Vagina (tissue), 2 donors: ENCODE data around the gene FOXA3. TPM values are rescaled to one million over a fixed set of nuclear protein-coding genes. Genes with fewer than 3 reads are reported as not detected.

Source experiments
- DNase-seq, 2 donors: peaks; one replicate each; pipeline ENCODE4 v3.0.0-alpha.2; 2017; ENCODE audit errors: extremely low spot score in 2 of 2
- H3K27ac ChIP-seq: fragments of 200-600 bp; sonication (generic); one replicate; pipeline ENCODE4 v1.5.1; 2019
- H3K27me3 ChIP-seq: fragments of 200-600 bp; sonication (generic); one replicate; pipeline ENCODE4 v1.5.1; 2019
- H3K36me3 ChIP-seq, 2 donors: fragments of 200-600 bp; sonication (generic); one replicate each; pipeline ENCODE4 v1.5.1; 2017 to 2019
- H3K4me1 ChIP-seq: fragments of 200-600 bp; sonication (generic); one replicate; pipeline ENCODE4 v1.5.1; 2019
- H3K4me3 ChIP-seq, 2 donors: fragments of 200-600 bp; sonication (generic); 1 replicate in 1 of 2; 2 replicates in 1 of 2; pipeline ENCODE4 v1.5.1; 2016 to 2019
- H3K9me3 ChIP-seq: fragments of 200-600 bp; sonication (generic); one replicate; pipeline ENCODE4 v1.5.1; 2019
- CTCF ChIP-seq, 3 experiments: fragments of 450-650 bp in 2 of 3; fragments of 200-600 bp in 1 of 3; sonication (generic) in 1 of 3; IDR thresholded peaks; one replicate each; pipeline ENCODE4 v1.5.1; 2017 to 2019; ENCODE audit warnings: antibody characterized with exemption in 3 of 3, mild to moderate bottlenecking in 2 of 3, moderate library complexity in 2 of 3
- POLR2A ChIP-seq, 2 donors: fragments of 450-650 bp; IDR thresholded peaks; one replicate each; pipeline ENCODE4 v1.6.1; 2017; ENCODE audit warnings: antibody characterized with exemption in 2 of 2, mild to moderate bottlenecking in 2 of 2, moderate library complexity in 2 of 2
- POLR2AphosphoS5 ChIP-seq, 2 donors: sonication (generic); formaldehyde crosslinking; IDR thresholded peaks; one replicate each; pipeline ENCODE4 v1.9.0; 2017; ENCODE audit warnings: antibody characterized with exemption in 2 of 2, mild to moderate bottlenecking in 2 of 2, low read depth in 1 of 2; ENCODE audit not compliant: insufficient read depth in 1 of 2
- intact Hi-C: fragments of 100-400 bp; cut with DNase I; formaldehyde crosslinking; loops from one replicate; pipeline ENCODE4 v1.15.1; 2023
- total RNA-seq: library from RNA; depleted of rRNA; stranded (reverse); fragments of >200 nt; gene quantifications from one replicate; pipeline ENCODE4 v1.2.3, GENCODE V29; 2016

The FOXA3 gene
- total RNA-seq, 1 donor from 2014 or later, result not detected

DNA sequence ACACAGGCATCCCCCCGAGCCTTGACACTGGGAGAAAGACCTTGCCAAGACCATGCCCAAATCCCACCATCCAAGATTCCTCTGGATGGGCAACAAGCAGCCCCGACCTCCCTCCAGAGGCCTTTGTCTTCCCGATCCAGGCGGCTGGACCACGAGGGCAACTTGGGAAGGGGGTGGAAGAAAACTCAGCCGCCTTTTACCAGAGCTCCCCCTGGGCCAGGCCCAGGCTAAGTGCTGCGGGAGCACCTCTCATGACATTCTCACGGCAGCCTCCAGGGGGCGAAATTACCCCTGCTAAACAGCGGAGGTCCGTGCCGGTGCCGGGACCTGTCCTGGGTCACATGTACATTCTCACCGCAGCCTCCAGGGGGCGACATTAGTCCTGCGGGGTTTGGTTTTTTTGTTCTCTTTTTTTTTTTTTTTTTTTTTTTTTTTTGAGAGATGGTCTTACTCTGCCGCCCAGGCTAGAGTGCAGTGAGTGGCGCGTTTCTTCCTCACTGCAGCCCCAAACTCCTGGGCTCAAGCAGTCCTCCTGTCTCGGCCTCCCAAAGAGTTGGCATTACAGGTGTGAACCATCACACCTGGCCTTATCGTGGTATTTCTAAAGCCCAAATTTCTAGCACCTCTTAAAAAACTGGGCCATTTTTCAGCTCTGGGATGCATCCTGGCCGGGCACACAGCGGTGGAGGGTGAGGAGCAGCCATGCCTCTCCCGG lies 47.0 kb upstream of the FOXA3 start:
- H3K36me3 ChIP-seq, result peaks cover 0 to 13% of the 10 kb centered on the region in 2 donors
- intact Hi-C loops, result loop anchor here (10.0 kb wide), 2 partner anchors 68 to 198 kb away; partner anchors contain the start of gene IRF2BP1
- no peaks in the 10 kb centered on the region for H3K9me3 ChIP-seq
- H3K4me3 ChIP-seq, result no peak overlapping the region
- DNase-seq, result peak in 1 of 2 donors; percentile 78
- H3K4me1 ChIP-seq, result peaks cover 18% of the 10 kb centered on the region
- H3K27ac ChIP-seq, result peak overlapping the region; percentile 60
- H3K27me3 ChIP-seq, result no peaks in the 10 kb centered on the region
- peak; percentile 26 to 84 for TF ChIP-seq POLR2AphosphoS5 (IDR thresholded peaks at IDR 0.05; ENCODE audit: insufficient read depth in 1 of 2, low read depth in 1 of 2)
- peak; percentile 90 to 97 (median 94) for TF ChIP-seq CTCF (IDR thresholded peaks at IDR 0.05)
- TF ChIP-seq POLR2A (IDR thresholded peaks at IDR 0.05), result no peak

GRCh38 chr19:45817725-45818301 lies 46.3 kb upstream of the FOXA3 start:
- H3K9me3 ChIP-seq, result no peaks in the 10 kb centered on the region
- no peaks in the 10 kb centered on the region for H3K27me3 ChIP-seq
- H3K36me3 ChIP-seq, result peaks cover 0 to 13% of the 10 kb centered on the region in 2 donors
- H3K4me3 ChIP-seq, result no peak overlapping the region
- no peak overlapping the region for H3K27ac ChIP-seq
- TF ChIP-seq CTCF (IDR thresholded peaks at IDR 0.05) (no peak), POLR2AphosphoS5 (IDR thresholded peaks at IDR 0.05; ENCODE audit: insufficient read depth in 1 of 2, low read depth in 1 of 2) (no peak), POLR2A (IDR thresholded peaks at IDR 0.05) (no peak)
- peak in 1 of 2 donors; percentile 87 for DNase-seq
- intact Hi-C loops, result loop anchor here (10.0 kb wide), 2 partner anchors 67 to 197 kb away; partner anchors contain the start of gene IRF2BP1
- peaks cover 18% of the 10 kb centered on the region for H3K4me1 ChIP-seq

DNA sequence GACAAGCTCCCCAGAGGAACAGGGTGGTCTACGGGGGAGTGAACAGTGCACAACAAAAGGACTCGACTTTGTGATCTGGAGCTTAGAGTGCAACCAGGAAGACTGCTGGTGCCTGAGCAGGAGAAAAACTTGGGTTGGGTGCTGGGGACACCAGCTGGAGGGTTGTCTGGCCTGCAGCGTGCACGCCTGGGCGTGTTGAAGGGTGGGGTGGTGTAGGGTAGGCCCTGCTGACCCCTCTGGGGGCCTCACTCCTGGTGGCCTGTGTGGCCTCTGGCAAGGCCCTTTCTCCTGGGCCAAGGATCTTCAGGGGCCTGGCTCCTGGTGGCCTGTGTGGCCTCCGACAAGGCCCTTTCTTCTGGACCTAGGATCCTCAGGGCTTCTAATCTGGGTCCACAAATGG lies 44.4 kb upstream of the FOXA3 start:
- Histone ChIP-seq H3K27ac (no peak overlapping the region), H3K9me3 (no peaks in the 10 kb centered on the region), H3K36me3 (peaks cover 0 to 18% of the 10 kb centered on the region in 2 donors), H3K27me3 (no peaks in the 10 kb centered on the region), H3K4me1 (peaks cover 18% of the 10 kb centered on the region), H3K4me3 (no peak overlapping the region)
- DNase-seq, result no peak
- no peak for TF ChIP-seq CTCF (IDR thresholded peaks at IDR 0.05)
- no peak for TF ChIP-seq POLR2AphosphoS5 (IDR thresholded peaks at IDR 0.05; ENCODE audit: insufficient read depth in 1 of 2, low read depth in 1 of 2)
- no peak for TF ChIP-seq POLR2A (IDR thresholded peaks at IDR 0.05)
- intact Hi-C loops, result loop anchor here (10.0 kb wide), 2 partner anchors 65 to 195 kb away; partner anchors contain the start of gene IRF2BP1

- H3K36me3 ChIP-seq, result peaks cover 0 to 26% of the 10 kb centered on the region in 2 donors
- H3K4me1 ChIP-seq, result peaks cover 15% of the 10 kb centered on the region
- intact Hi-C loops, result no loop called here
- no peaks in the 10 kb centered on the region for H3K27me3 ChIP-seq
- no peak overlapping the region for H3K4me3 ChIP-seq
- no peak for DNase-seq
- TF ChIP-seq POLR2AphosphoS5 (IDR thresholded peaks at IDR 0.05; ENCODE audit: insufficient read depth in 1 of 2, low read depth in 1 of 2) (no peak), POLR2A (IDR thresholded peaks at IDR 0.05) (no peak)
- H3K9me3 ChIP-seq, result no peaks in the 10 kb centered on the region
- no peak overlapping the region for H3K27ac ChIP-seq
These were observed 43.6 kb upstream of the FOXA3 start for GRCh38 chr19:45820413-45821102.

DNA sequence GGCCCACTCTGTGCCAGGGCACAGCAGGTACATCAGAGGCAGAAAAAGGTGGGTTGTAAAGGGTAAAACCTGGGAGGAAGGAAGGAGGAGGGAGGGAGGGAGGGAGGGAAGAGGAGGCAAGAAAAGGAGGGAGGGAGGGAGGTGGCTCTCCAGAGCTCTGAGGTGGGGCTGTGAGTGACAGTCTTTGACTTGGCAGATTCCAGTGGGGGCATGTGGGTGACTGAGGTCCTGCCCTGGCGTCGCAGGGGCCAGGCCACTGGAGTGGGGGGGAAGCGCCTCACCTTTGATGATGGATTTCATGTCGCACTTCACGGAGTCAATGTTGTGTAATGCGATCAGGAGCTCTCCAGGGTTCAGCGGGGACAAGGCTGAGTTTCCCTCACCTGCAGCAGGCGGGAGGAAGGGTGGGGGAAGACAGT lies 43.0 kb upstream of the FOXA3 start:
- H3K4me3 ChIP-seq, result no peak overlapping the region
- no peaks in the 10 kb centered on the region for H3K9me3 ChIP-seq
- no peak for TF ChIP-seq POLR2A (IDR thresholded peaks at IDR 0.05)
- TF ChIP-seq CTCF (IDR thresholded peaks at IDR 0.05), result no peak
- TF ChIP-seq POLR2AphosphoS5 (IDR thresholded peaks at IDR 0.05; ENCODE audit: insufficient read depth in 1 of 2, low read depth in 1 of 2), result no peak
- H3K27ac ChIP-seq, result no peak overlapping the region
- no peak for DNase-seq
- peaks cover 10% of the 10 kb centered on the region for H3K4me1 ChIP-seq
- intact Hi-C loops, result no loop called here
- H3K36me3 ChIP-seq, result peaks cover 0 to 31% of the 10 kb centered on the region in 2 donors
- no peaks in the 10 kb centered on the region for H3K27me3 ChIP-seq
